ENCODE results near the gene AFF3. TPM values are rescaled to one million over a fixed set of nuclear protein-coding genes. Genes with fewer than 3 reads are reported as not detected.

The AFF3 gene
- total and polyA plus RNA-seq, 4 donors = 0.48 to 5.3 (median 2.3) TPM

GRCh38 chr2:99875627-99876201 lies 266.7 kb downstream of the AFF3 start:
- 95% methylated on average over 7 of the region's 7 CpGs for WGBS
- no peak overlapping the region for H3K4me3 ChIP-seq (ENCODE audit: low read depth in 1 of 3, low read length in 3 of 3)
- no peak for TF ChIP-seq FOXA1 (IDR thresholded peaks at IDR 0.05)
- no peaks in the 10 kb centered on the region for H3K4me1 ChIP-seq (ENCODE audit: control insufficient read depth in 4 of 4, insufficient read depth in 4 of 4, low read length in 3 of 4)
- no peak overlapping the region for H3K9ac ChIP-seq (ENCODE audit: low read depth in 1 of 2, low read length in 2 of 2)
- no peaks in the 10 kb centered on the region for H3K27me3 ChIP-seq (ENCODE audit: control insufficient read depth in 4 of 4, insufficient read depth in 4 of 4, low read length in 3 of 4)
- no peak overlapping the region for H3K27ac ChIP-seq (ENCODE audit: low read depth in 1 of 2, low read length in 2 of 2)
- no peak for DNase-seq (ENCODE audit: low spot score)
- no peaks in the 10 kb centered on the region for H3K36me3 ChIP-seq (ENCODE audit: control insufficient read depth in 4 of 4, insufficient read depth in 3 of 4, low read depth in 1 of 4, low read length in 3 of 4)
- H3K9me3 ChIP-seq (ENCODE audit: control insufficient read depth in 4 of 4, low read length in 3 of 4) = no peaks in the 10 kb centered on the region

GRCh38 chr2:99868260-99868659 lies 274.1 kb downstream of the AFF3 start:
- Histone ChIP-seq H3K36me3 (ENCODE audit: control insufficient read depth in 4 of 4, insufficient read depth in 3 of 4, low read depth in 1 of 4, low read length in 3 of 4) (no peaks in the 10 kb centered on the region), H3K27me3 (ENCODE audit: control insufficient read depth in 4 of 4, insufficient read depth in 4 of 4, low read length in 3 of 4) (no peaks in the 10 kb centered on the region), H3K4me3 (ENCODE audit: low read depth in 1 of 3, low read length in 3 of 3) (no peak overlapping the region), H3K9ac (ENCODE audit: low read depth in 1 of 2, low read length in 2 of 2) (no peak overlapping the region), H3K27ac (ENCODE audit: low read depth in 1 of 2, low read length in 2 of 2) (no peak overlapping the region), H3K9me3 (ENCODE audit: control insufficient read depth in 4 of 4, low read length in 3 of 4) (no peaks in the 10 kb centered on the region), H3K4me1 (ENCODE audit: control insufficient read depth in 4 of 4, insufficient read depth in 4 of 4, low read length in 3 of 4) (peaks cover 1 to 21% (median 11%) of the 10 kb centered on the region in 4 donors)
- no peak for DNase-seq (ENCODE audit: low spot score)
- 95% methylated on average over 4 of the region's 4 CpGs for WGBS
- TF ChIP-seq YY1 (IDR thresholded peaks at IDR 0.05) = no peak
- no peak for TF ChIP-seq HNF4A (conservative IDR thresholded peaks at IDR 0.05)
- TF ChIP-seq TAF1 (conservative IDR thresholded peaks at IDR 0.05) = no peak
- TF ChIP-seq SP1 (IDR thresholded peaks at IDR 0.05) = no peak
- no peak for TF ChIP-seq FOXA2 (IDR thresholded peaks at IDR 0.05)
- no peak for TF ChIP-seq NR2F2 (IDR thresholded peaks at IDR 0.05)
- TF ChIP-seq, protein P1, sequence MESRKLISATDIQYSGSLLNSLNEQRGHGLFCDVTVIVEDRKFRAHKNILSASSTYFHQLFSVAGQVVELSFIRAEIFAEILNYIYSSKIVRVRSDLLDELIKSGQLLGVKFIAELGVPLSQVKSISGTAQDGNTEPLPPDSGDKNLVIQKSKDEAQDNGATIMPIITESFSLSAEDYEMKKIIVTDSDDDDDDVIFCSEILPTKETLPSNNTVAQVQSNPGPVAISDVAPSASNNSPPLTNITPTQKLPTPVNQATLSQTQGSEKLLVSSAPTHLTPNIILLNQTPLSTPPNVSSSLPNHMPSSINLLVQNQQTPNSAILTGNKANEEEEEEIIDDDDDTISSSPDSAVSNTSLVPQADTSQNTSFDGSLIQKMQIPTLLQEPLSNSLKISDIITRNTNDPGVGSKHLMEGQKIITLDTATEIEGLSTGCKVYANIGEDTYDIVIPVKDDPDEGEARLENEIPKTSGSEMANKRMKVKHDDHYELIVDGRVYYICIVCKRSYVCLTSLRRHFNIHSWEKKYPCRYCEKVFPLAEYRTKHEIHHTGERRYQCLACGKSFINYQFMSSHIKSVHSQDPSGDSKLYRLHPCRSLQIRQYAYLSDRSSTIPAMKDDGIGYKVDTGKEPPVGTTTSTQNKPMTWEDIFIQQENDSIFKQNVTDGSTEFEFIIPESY (IDR thresholded peaks at IDR 0.05) = no peak
- TF ChIP-seq GABPA (IDR thresholded peaks at IDR 0.05 in 1 of 2, conservative IDR thresholded peaks at IDR 0.05 in 1 of 2) = no peak
- no peak for TF ChIP-seq MAX (IDR thresholded peaks at IDR 0.05)
- no peak for TF ChIP-seq FOXA1 (IDR thresholded peaks at IDR 0.05)
- TF ChIP-seq RAD21 (IDR thresholded peaks at IDR 0.05) = no peak
- TF ChIP-seq EGR1 (IDR thresholded peaks at IDR 0.05; ENCODE audit: low read depth in 2 of 2) = no peak
- no peak for TF ChIP-seq REST (IDR thresholded peaks at IDR 0.05)
- TF ChIP-seq ATF3 (IDR thresholded peaks at IDR 0.05) = no peak

Measured in liver (tissue), 9 donors.